ENCODE data around the gene PCMT1.

Gene PCMT1

GRCh38 chr6:149855040-149855654 lies 105.6 kb downstream of the PCMT1 start:
- DNase-seq (ENCODE audit: low read depth) = no peak

GRCh38 chr6:149855741-149856140 lies 106.2 kb downstream of the PCMT1 start:
- no peak for DNase-seq (ENCODE audit: low read depth)

GRCh38 chr6:149856256-149856994 lies 106.9 kb downstream of the PCMT1 start:
- DNase-seq (ENCODE audit: low read depth) = no peak

- DNase-seq (ENCODE audit: low read depth) = no peak
These were observed 108.0 kb downstream of the PCMT1 start for GRCh38 chr6:149857541-149857940.

GRCh38 chr6:149859368-149859767 lies 109.8 kb downstream of the PCMT1 start:
- DNase-seq (ENCODE audit: low read depth) = no peak

GRCh38 chr6:149859938-149860337 lies 110.4 kb downstream of the PCMT1 start:
- no peak for DNase-seq (ENCODE audit: low read depth)

- no peak for DNase-seq (ENCODE audit: low read depth)
These were observed 110.9 kb downstream of the PCMT1 start for GRCh38 chr6:149860513-149860833.
